Endothelial cell of umbilical vein (primary cell): ENCODE results near the gene RAB4B. TPM values are rescaled to one million over a fixed set of nuclear protein-coding genes. Genes with fewer than 3 reads are reported as not detected.

ENCODE experiments used
- BruUV-seq: library from RNA; stranded (reverse); fragments of 400-500 nt; replicated peaks from 2 replicates; lab custom pipeline; 2021; lab: Mats Ljungman, UMichigan
- CTCF ChIA-PET: fragments of 300-600, 350-600 bp; sonication (Branson Sonifier 250); formaldehyde crosslinking; loops from one replicate; lab custom pipeline; 2021; ENCODE audit warnings: antibody characterized with exemption, inconsistent platforms; lab: Charles Lee
- POLR2A ChIA-PET: fragments of 300-600, 350-600 bp; sonication (Branson Sonifier 250); formaldehyde crosslinking; loops from one replicate; lab custom pipeline; 2021; ENCODE audit warnings: antibody characterized with exemption, inconsistent platforms; lab: Charles Lee
- DNase-seq: peaks from one replicate; pipeline ENCODE4 v3.0.0-alpha.2; 2011; ENCODE audit warnings: low read depth, low spot score
- FAIRE-seq: peaks from 2 replicates; lab custom pipeline; 2011; peaks lifted over from hg19 to GRCh38; lab: Jason Lieb, UNC
- H2AFZ ChIP-seq: 2 replicates; pipeline ENCODE4 v1.6.0; 2012; ENCODE audit warnings: low read depth, low read length, control low read depth, inconsistent platforms
- H3K27ac ChIP-seq: 2 replicates; pipeline ENCODE4 v1.5.1; 2011; ENCODE audit warnings: low read depth, mild to moderate bottlenecking, control low read depth, low read length, moderate library complexity; ENCODE audit not compliant: insufficient read depth
- H3K27me3 ChIP-seq, 2 experiments: 2 replicates each; pipeline versions ENCODE4 v1.6.0 to v1.6.1; 2011; ENCODE audit warnings: low read length in 2 of 2, mixed read lengths in 1 of 2; ENCODE audit not compliant: control insufficient read depth in 2 of 2, insufficient read depth in 2 of 2
- H3K36me3 ChIP-seq, 2 experiments: 2 replicates in 1 of 2; 3 replicates in 1 of 2; pipeline ENCODE4 v1.5.1; 2011; ENCODE audit warnings: low read length in 2 of 2, mild to moderate bottlenecking in 1 of 2, moderate library complexity in 1 of 2; ENCODE audit not compliant: control insufficient read depth in 2 of 2, insufficient read depth in 2 of 2; ENCODE audit errors: extremely low read depth in 1 of 2
- H3K4me1 ChIP-seq: 3 replicates; pipeline ENCODE4 v1.5.1; 2011; ENCODE audit warnings: mild to moderate bottlenecking, low read length; ENCODE audit not compliant: control insufficient read depth, insufficient read depth; ENCODE audit errors: extremely low read depth
- H3K4me2 ChIP-seq: 2 replicates; pipeline ENCODE4 v1.6.1; 2011; ENCODE audit warnings: low read length, control low read depth, mixed read lengths; ENCODE audit not compliant: insufficient read depth
- H3K4me3 ChIP-seq, 3 experiments: fragments of 200-600 bp in 1 of 3; sonication (generic), shearing (Covaris generic) in 1 of 3; replicated peaks in 1 of 3; 2 replicates each; pipeline ENCODE4 v1.5.1; 2011 to 2016; ENCODE audit warnings: control low read depth in 3 of 3, low read length in 3 of 3, mild to moderate bottlenecking in 2 of 3, inconsistent platforms in 1 of 3, low read depth in 1 of 3, moderate library complexity in 1 of 3; ENCODE audit not compliant: insufficient read depth in 1 of 3
- H3K79me2 ChIP-seq: 2 replicates; pipeline ENCODE4 v1.6.0; 2012; ENCODE audit warnings: low read length, inconsistent platforms; ENCODE audit not compliant: control insufficient read depth, insufficient read depth
- H3K9ac ChIP-seq: replicated peaks from 2 replicates; pipeline ENCODE3; 2011; ENCODE audit warnings: low read length, control low read depth; ENCODE audit not compliant: insufficient read depth; ENCODE audit errors: extremely low read depth
- H3K9me1 ChIP-seq: replicated peaks from 3 replicates; pipeline ENCODE4 v1.6.0; 2011; ENCODE audit warnings: mild to moderate bottlenecking, low read length; ENCODE audit not compliant: control insufficient read depth, insufficient read depth; ENCODE audit errors: extremely low read depth
- H3K9me3 ChIP-seq: replicated peaks from 2 replicates; pipeline ENCODE4 v1.5.1; 2012; ENCODE audit warnings: low read length, inconsistent platforms; ENCODE audit not compliant: control insufficient read depth, insufficient read depth
- H4K20me1 ChIP-seq: replicated peaks from 2 replicates; pipeline ENCODE3; 2011; ENCODE audit warnings: mild to moderate bottlenecking, low read length; ENCODE audit not compliant: control insufficient read depth, insufficient read depth; ENCODE audit errors: extremely low read depth
- JUN ChIP-seq: IDR thresholded peaks from 2 replicates; pipeline ENCODE4 v1.6.1; 2011; ENCODE audit warnings: borderline replicate concordance, low read depth; ENCODE audit not compliant: insufficient read length, insufficient read depth
- MAX ChIP-seq: IDR thresholded peaks from 2 replicates; pipeline ENCODE4 v1.6.1; 2011; ENCODE audit not compliant: insufficient read depth, insufficient read length
- POLR2A ChIP-seq: IDR thresholded peaks from 2 replicates; pipeline ENCODE4 v1.6.1; 2012; ENCODE audit warnings: low read depth, mild to moderate bottlenecking, control low read depth, low read length
- POLR2AphosphoS5 ChIP-seq: IDR thresholded peaks from 2 replicates; pipeline ENCODE4 v1.6.1; 2012; ENCODE audit warnings: low read depth, mild to moderate bottlenecking, control low read depth, low read length, moderate library complexity; ENCODE audit not compliant: insufficient read depth
- dilution Hi-C: fragments of 300-500 bp; cut with MboI; formaldehyde crosslinking; loops from one replicate; pipeline ENCODE4 v1.15.0; 2019; ENCODE audit warnings: low sequenced_read_pairs; ENCODE audit not compliant: extremely low pct_ligation_motif_present
- intact Hi-C: fragments of 100-400 bp; cut with micrococcal nuclease; formaldehyde crosslinking; loops from one replicate; pipeline ENCODE4 v1.10.0; 2022
- polyA plus RNA-seq, 4 experiments: library from polyadenylated mRNA; depleted of rRNA in 3 of 4; stranded (reverse) in 3 of 4; unstranded in 1 of 4; fragments of >200 nt; gene quantifications; 2 replicates each; pipeline versions ENCODE4 v1.2.1 to v1.2.3, GENCODE V29; 2011 to 2012; ENCODE audit warnings: missing spikeins in 1 of 4
- total RNA-seq: library from RNA; stranded (reverse); gene quantifications from 2 replicates; pipeline ENCODE4 v1.2.3, GENCODE V29; 2021

Gene RAB4B
- total and polyA plus RNA-seq, 2 donors (not counting 3 experiments of a cell fraction or from before 2014, with no cell fraction given): 33.6 to 61.0 TPM

- peaks cover 17% of the 10 kb centered on the region for H3K4me1 ChIP-seq
- peak overlapping the region; percentile 81 for H3K9ac ChIP-seq
- H3K27ac ChIP-seq: peak overlapping the region; percentile 80
- peak overlapping the region; percentile 36 to 76 (median 44) for H3K4me3 ChIP-seq
- H3K9me1 ChIP-seq: no peaks in the 10 kb centered on the region
- H3K79me2 ChIP-seq: no peaks in the 10 kb centered on the region
- H3K9me3 ChIP-seq: no peaks in the 10 kb centered on the region
- peak; percentile 21 for FAIRE-seq
- no peak for TF ChIP-seq JUN
- peak; percentile 8 for TF ChIP-seq POLR2A
- CTCF ChIA-PET: interaction anchor here (0.6 to 3.5 kb wide), 11 partner anchors 11 to 142 kb away, joined by 3 to 39 read pairs (median 7); partner anchors contain the start of genes ACTMAP and EGLN2
- DNase-seq: peak; percentile 97
- H3K4me2 ChIP-seq: peak overlapping the region; percentile 94
- BruUV-seq: no TSS peak
- no peaks in the 10 kb centered on the region for H4K20me1 ChIP-seq
- H2AFZ ChIP-seq: peak overlapping the region; percentile 72
- intact Hi-C loops (loop anchor here (1.0 kb wide), 1 partner anchor 29 kb away; no protein-coding TSS in a partner anchor), dilution Hi-C loops (no loop called here)
- no peaks in the 10 kb centered on the region for H3K27me3 ChIP-seq
- POLR2A ChIA-PET: interaction anchor here (0.8 to 2.8 kb wide), 7 partner anchors 19 to 175 kb away, joined by 3 to 23 read pairs (median 5); partner anchors contain the start of genes ACTMAP, COQ8B, EGLN2 and ITPKC
- H3K36me3 ChIP-seq: no peaks in the 10 kb centered on the region
Observed at GRCh38 chr19:40776932-40777644, 959 bp upstream of the RAB4B start.

DNA sequence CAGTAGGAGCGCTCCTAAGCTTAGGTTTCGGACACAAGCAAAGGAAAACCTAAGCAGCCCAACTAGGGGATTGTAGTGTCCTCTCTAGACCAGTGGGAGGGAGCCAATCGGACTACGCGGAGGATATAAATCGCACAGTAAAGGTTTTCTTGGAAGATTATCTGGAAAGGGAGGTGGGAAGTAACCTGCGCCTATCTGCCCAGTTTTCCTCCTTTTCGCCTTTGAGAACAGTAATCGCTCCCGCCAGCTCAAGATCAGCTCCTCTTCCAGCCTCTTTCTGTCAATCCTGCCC is 456 bp upstream of the RAB4B start:
- Histone ChIP-seq H3K36me3 (no peaks in the 10 kb centered on the region), H3K4me1 (peaks cover 17% of the 10 kb centered on the region), H3K27ac (peak overlapping the region; percentile 80), H3K9me1 (no peaks in the 10 kb centered on the region), H3K27me3 (no peaks in the 10 kb centered on the region), H3K4me3 (peak overlapping the region; percentile 36 to 76 (median 44)), H3K79me2 (no peaks in the 10 kb centered on the region), H3K9me3 (no peaks in the 10 kb centered on the region), H3K4me2 (peak overlapping the region; percentile 94), H3K9ac (peak overlapping the region; percentile 81), H4K20me1 (no peaks in the 10 kb centered on the region), H2AFZ (peak overlapping the region; percentile 72)
- intact Hi-C loops (loop anchor here (1.0 kb wide), 1 partner anchor 29 kb away; no protein-coding TSS in a partner anchor), dilution Hi-C loops (no loop called here)
- no peak for FAIRE-seq
- ChIA-PET POLR2A (interaction anchor here (0.8 to 2.8 kb wide), 8 partner anchors 20 to 175 kb away, joined by 3 to 23 read pairs (median 5); partner anchors contain the start of genes ACTMAP, COQ8B, EGLN2 and ITPKC), CTCF (interaction anchor here (0.6 to 3.5 kb wide), 11 partner anchors 11 to 143 kb away, joined by 3 to 39 read pairs (median 7); partner anchors contain the start of genes ACTMAP, EGLN2 and SNRPA)
- TF ChIP-seq POLR2AphosphoS5 (no peak), MAX (no peak), POLR2A (peak; percentile 9)
- DNase-seq: no peak
- TSS peak; percentile 80 for BruUV-seq
